GM19025 (cell line): ENCODE results near the gene DSCAML1.

ENCODE experiments used
- ATAC-seq: cut with Tn5 transposase; IDR thresholded peaks from one replicate; pipeline ENCODE4 v1.9.1; 2021; ENCODE audit warnings: mild to moderate bottlenecking, low read depth, moderate library complexity; ENCODE audit not compliant: unreplicated experiment

Gene DSCAML1

GRCh38 chr11:117538263-117539135 lies 258.5 kb downstream of the DSCAML1 start:
- no peak for ATAC-seq

GRCh38 chr11:117535850-117536411 lies 261.1 kb downstream of the DSCAML1 start:
- no peak for ATAC-seq

GRCh38 chr11:117535201-117535849 lies 261.7 kb downstream of the DSCAML1 start:
- no peak for ATAC-seq

GRCh38 chr11:117532568-117532967 lies 264.4 kb downstream of the DSCAML1 start:
- no peak for ATAC-seq

GRCh38 chr11:117529816-117530215 lies 267.2 kb downstream of the DSCAML1 start:
- no peak for ATAC-seq

GRCh38 chr11:117528097-117528721 lies 268.8 kb downstream of the DSCAML1 start:
- ATAC-seq: no peak

- no peak for ATAC-seq
These were observed 269.7 kb downstream of the DSCAML1 start for GRCh38 chr11:117527271-117527670.

GRCh38 chr11:117525866-117526542 lies 271.0 kb downstream of the DSCAML1 start:
- ATAC-seq: no peak

GRCh38 chr11:117524468-117525183 lies 272.4 kb downstream of the DSCAML1 start:
- ATAC-seq: no peak

GRCh38 chr11:117523680-117524079 lies 273.3 kb downstream of the DSCAML1 start:
- ATAC-seq: no peak

GRCh38 chr11:117521974-117522373 lies 275.0 kb downstream of the DSCAML1 start:
- no peak for ATAC-seq

- no peak for ATAC-seq
These were observed 276.1 kb downstream of the DSCAML1 start for GRCh38 chr11:117520966-117521365.

- ATAC-seq: no peak
These were observed 276.8 kb downstream of the DSCAML1 start for GRCh38 chr11:117520201-117520600.

- no peak for ATAC-seq
These were observed 277.4 kb downstream of the DSCAML1 start for GRCh38 chr11:117519590-117519989.

- ATAC-seq: no peak
These were observed 277.8 kb downstream of the DSCAML1 start for GRCh38 chr11:117519170-117519569.

GRCh38 chr11:117518455-117518854 lies 278.6 kb downstream of the DSCAML1 start:
- no peak for ATAC-seq

GRCh38 chr11:117517097-117517496 lies 279.9 kb downstream of the DSCAML1 start:
- no peak for ATAC-seq

- ATAC-seq: no peak
These were observed 280.9 kb downstream of the DSCAML1 start for GRCh38 chr11:117515892-117516787.

- no peak for ATAC-seq
These were observed 282.8 kb downstream of the DSCAML1 start for GRCh38 chr11:117514256-117514655.
